Kidney epithelial cell (primary cell): ENCODE results near the gene RNPS1. TPM values are rescaled to one million over a fixed set of nuclear protein-coding genes. Genes with fewer than 3 reads are reported as not detected.
"Not testable (repeated sequence)": the region's sequence is repeated elsewhere in the genome, so short reads cannot be mapped to it uniquely, and the experiment has no call there.

Experiments
- DNase-seq: peaks from one replicate; pipeline ENCODE4 v3.0.0-alpha.2; 2010; ENCODE audit warnings: low read depth
- H3K27me3 ChIP-seq: 2 replicates; pipeline ENCODE4 v1.6.0; 2011; ENCODE audit warnings: low read length; ENCODE audit not compliant: control insufficient read depth, insufficient read depth
- H3K36me3 ChIP-seq: 2 replicates; pipeline ENCODE4 v1.5.1; 2011; ENCODE audit warnings: low read length; ENCODE audit not compliant: control insufficient read depth, insufficient read depth
- H3K4me3 ChIP-seq: 2 replicates; pipeline ENCODE4 v1.5.1; 2011; ENCODE audit warnings: low read depth, mild to moderate bottlenecking, control low read depth, low read length
- total RNA-seq: library from RNA; depleted of rRNA; stranded (reverse); fragments of >200 nt; gene quantifications from 2 replicates; pipeline ENCODE4 v1.2.3, GENCODE V29; 2015
- TF ChIP-seq, protein P1 (sequence below): IDR thresholded peaks from 2 replicates; pipeline ENCODE4 v1.5.1; 2011; ENCODE audit warnings: mild to moderate bottlenecking, moderate library complexity, low read length, control low read depth, inconsistent platforms; ENCODE audit not compliant: insufficient read depth, poor library complexity, severe bottlenecking

RNPS1 gene
- total RNA-seq, 1 donor from 2014 or later, result 243 TPM

- Histone ChIP-seq H3K27me3 (no peaks in the 10 kb centered on the region), H3K4me3 (no peak overlapping the region), H3K36me3 (peaks cover 3% of the 10 kb centered on the region)
- no peak for DNase-seq
- TF ChIP-seq, protein P1, sequence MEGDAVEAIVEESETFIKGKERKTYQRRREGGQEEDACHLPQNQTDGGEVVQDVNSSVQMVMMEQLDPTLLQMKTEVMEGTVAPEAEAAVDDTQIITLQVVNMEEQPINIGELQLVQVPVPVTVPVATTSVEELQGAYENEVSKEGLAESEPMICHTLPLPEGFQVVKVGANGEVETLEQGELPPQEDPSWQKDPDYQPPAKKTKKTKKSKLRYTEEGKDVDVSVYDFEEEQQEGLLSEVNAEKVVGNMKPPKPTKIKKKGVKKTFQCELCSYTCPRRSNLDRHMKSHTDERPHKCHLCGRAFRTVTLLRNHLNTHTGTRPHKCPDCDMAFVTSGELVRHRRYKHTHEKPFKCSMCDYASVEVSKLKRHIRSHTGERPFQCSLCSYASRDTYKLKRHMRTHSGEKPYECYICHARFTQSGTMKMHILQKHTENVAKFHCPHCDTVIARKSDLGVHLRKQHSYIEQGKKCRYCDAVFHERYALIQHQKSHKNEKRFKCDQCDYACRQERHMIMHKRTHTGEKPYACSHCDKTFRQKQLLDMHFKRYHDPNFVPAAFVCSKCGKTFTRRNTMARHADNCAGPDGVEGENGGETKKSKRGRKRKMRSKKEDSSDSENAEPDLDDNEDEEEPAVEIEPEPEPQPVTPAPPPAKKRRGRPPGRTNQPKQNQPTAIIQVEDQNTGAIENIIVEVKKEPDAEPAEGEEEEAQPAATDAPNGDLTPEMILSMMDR, result no peak
Measured at GRCh38 chr16:2260250-2260649, 7.7 kb downstream of the RNPS1 start.

- not testable (repeated sequence) for H3K27me3 ChIP-seq, DNase-seq, H3K4me3 ChIP-seq, H3K36me3 ChIP-seq
Measured at GRCh38 chr16:2258530-2258929, 9.4 kb downstream of the RNPS1 start.

DNA sequence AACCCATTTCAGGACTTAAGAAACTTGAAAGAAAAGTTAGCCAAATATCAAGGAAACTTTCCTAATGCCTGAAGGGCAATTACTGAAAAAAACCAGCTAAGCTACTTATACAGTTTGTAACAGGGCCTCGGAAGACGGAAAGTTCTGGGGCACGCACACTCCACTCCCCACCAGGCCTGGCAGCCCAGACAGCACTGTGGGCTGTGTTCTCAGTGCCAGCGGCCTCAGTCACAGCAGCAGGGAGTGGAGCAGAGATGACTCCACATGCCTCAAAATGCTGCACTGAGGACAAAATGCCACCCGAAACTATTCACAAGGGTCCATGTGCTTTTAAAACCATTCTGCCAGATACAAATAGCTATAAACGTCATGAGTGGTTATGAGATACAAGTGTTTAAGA is 10.2 kb downstream of the RNPS1 start:
- no peak for DNase-seq
- TF ChIP-seq, protein P1, result no peak
- Histone ChIP-seq H3K27me3 (no peaks in the 10 kb centered on the region), H3K4me3 (no peak overlapping the region), H3K36me3 (peaks cover 3% of the 10 kb centered on the region)

GRCh38 chr16:2256531-2257140 is 11.3 kb downstream of the RNPS1 start:
- TF ChIP-seq, protein P1, result no peak
- Histone ChIP-seq H3K36me3 (no peaks in the 10 kb centered on the region), H3K27me3 (no peaks in the 10 kb centered on the region), H3K4me3 (no peak overlapping the region)
- DNase-seq, result no peak

DNA sequence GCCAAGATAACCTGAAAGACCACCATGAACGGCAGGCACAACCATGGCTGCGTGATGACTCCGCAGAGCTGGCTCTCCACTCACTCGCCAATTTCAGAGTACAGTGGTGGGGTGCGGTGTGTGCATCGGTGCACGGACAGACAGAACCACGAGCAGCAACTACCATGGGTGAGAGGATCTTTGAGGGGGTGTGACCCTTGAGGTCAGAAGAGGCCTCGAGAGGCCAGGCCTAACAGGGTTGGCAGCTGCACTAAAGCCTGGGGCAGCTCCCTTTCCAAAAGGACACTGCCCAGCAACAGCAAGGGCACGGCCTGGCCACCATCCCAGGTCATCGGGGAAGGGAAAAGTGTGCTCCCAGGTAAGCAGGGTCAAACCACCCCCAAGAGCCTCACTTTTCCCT is 14.6 kb downstream of the RNPS1 start:
- Histone ChIP-seq H3K4me3 (no peak overlapping the region), H3K36me3 (no peaks in the 10 kb centered on the region), H3K27me3 (no peaks in the 10 kb centered on the region)
- no peak for DNase-seq
- TF ChIP-seq, protein P1, result no peak

- TF ChIP-seq, protein P1, result no peak
- H3K36me3 ChIP-seq, result no peaks in the 10 kb centered on the region
- no peak for DNase-seq
- H3K4me3 ChIP-seq, result no peak overlapping the region
- no peaks in the 10 kb centered on the region for H3K27me3 ChIP-seq
Measured at GRCh38 chr16:2252806-2253148, 15.1 kb downstream of the RNPS1 start.
